ENCODE measurements around the gene SPTBN4.

- TF ChIP-seq CTCF (IDR thresholded peaks at IDR 0.05; ENCODE audit: low read length) (no peak), EZH2 (optimal IDR thresholded peaks at IDR 0.05; ENCODE audit: low read depth, low read length) (no peak)
Observed at GRCh38 chr19:40501599-40501998, 34.8 kb downstream of the SPTBN4 start.

All from MM.1S (cell line).